ENCODE data around the gene GALNT8.
"Not testable (repeated sequence)": the region's sequence is repeated elsewhere in the genome, so short reads cannot be mapped to it uniquely, and the experiment has no call there.

GALNT8 gene

GRCh38 chr12:4744709-4745108 lies 24.5 kb downstream of the GALNT8 start:
- DNase-seq (ENCODE audit: low read depth in 1 of 2, low spot score in 1 of 2) = no peak

DNA sequence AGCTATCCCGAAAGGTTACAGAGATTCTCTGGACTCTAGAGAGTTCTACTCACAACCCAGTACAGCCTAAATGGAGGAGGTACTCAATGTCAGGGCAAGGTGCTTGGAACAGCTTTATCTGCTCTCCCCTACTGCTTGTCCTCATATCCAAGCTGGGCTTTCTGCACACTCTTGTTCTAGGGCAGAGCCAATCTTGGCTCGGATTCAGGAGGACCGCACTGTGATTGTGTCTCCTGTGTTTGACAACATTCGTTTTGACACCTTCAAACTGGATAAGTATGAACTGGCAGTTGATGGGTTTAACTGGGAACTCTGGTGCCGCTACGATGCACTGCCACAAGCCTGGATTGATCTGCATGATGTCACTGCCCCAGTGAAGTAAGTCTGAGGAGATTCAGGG lies 25.0 kb downstream of the GALNT8 start:
- DNase-seq (ENCODE audit: low read depth in 1 of 2, low spot score in 1 of 2) = no peak

DNA sequence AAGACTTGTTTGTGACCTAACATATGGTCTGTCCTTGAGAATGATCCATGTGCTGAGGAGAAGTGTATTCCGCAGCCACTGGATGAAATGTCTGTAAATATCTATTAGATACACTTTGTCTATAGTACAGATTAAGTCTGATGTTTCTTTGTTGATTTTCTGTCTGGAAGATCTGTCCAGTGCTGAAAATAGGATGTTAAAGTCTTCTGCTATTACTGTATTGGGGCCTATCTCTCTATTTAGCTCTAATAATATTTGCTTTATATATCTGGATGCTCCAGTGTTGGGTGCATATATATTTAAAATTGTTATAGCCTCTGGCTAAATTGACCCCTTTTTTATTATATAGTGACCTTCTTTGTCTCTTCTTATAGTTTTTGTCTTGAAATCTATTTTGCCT lies 31.5 kb downstream of the GALNT8 start:
- DNase-seq (ENCODE audit: low read depth in 1 of 2, low spot score in 1 of 2) = not testable (repeated sequence)

DNA sequence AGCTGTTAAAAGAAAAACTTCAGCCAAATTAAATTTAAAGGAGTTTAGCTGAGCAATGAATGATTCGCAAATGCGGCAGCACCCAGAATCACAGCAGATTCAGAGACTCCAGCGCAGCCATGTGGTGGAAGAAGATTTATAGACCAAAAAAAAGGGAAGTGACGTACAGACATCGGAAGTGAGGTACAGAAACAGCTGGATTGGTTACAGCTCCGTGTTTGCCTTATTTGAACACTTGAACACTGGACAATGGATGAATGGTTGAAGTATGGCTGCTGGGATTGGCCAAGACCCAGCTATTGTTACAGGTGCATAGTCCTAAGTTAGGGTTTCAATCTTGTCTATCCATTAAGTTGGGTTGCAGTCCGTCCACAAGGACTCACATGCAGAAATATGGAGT lies 42.6 kb downstream of the GALNT8 start:
- DNase-seq (ENCODE audit: low read depth in 1 of 2, low spot score in 1 of 2) = no peak

GRCh38 chr12:4763549-4763948 lies 43.3 kb downstream of the GALNT8 start:
- no peak for DNase-seq (ENCODE audit: low read depth in 1 of 2, low spot score in 1 of 2)

- DNase-seq (ENCODE audit: low read depth in 1 of 2, low spot score in 1 of 2) = no peak
Observed at GRCh38 chr12:4766445-4766844, 46.2 kb downstream of the GALNT8 start.

DNA sequence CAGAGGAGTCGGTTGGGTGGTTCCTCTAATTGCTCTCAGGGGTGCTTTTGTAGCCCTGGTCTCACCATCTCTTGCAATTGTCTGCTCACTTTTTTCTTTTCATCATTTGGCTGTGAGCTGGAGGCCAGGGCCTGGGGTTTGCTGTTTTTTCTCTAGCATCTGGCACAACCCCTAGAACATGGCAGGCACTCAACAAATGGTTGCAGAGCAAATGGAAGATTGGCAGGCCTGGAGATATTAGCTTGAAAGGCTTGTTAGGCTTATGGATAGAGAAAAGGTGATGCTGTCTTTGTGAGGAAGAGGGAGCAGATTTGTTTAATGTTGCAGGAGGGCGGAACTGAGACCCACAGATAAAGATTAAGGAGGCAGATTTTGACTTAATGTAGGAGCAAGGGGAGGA lies 47.0 kb downstream of the GALNT8 start:
- no peak for DNase-seq (ENCODE audit: low read depth in 1 of 2, low spot score in 1 of 2)

DNA sequence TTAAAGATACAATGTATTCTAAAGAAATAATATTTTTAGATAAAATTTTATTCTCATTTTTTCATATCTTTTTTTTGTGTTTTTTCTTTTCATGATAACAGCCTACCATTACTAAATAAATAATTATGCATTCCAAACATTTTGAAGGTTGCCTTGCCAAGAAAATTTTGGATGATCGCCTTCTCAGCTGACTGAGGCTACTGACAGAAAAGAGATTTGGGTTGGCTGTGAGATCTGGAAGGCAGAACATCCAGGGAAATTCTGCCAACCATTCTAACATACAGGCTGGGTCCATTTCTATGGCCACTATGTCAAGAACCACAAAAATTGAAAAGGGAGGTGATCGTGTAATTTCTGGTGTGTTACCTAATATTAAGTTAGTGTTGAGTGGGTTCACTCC lies 48.1 kb downstream of the GALNT8 start:
- no peak for DNase-seq (ENCODE audit: low read depth in 1 of 2, low spot score in 1 of 2)

DNA sequence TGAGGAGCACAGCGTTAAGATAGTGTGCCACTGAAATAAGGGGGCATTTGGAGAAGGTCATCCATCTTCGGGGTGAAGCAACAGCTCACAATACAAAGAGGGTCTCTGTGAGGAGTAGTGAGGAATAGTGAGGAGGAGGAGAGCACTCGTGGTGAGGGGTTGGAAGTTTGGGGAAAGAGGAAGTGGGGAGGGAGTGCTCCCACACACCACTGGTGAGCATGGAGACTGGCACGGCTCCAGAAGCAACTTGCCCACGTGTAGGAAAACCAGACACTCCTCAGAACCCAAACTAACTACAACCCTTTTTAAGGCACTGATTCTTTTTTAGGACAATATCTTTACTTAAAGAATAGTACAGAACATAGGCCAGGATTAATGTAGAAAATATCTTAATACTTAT lies 48.9 kb downstream of the GALNT8 start:
- no peak for DNase-seq (ENCODE audit: low read depth in 1 of 2, low spot score in 1 of 2)

GRCh38 chr12:4771172-4771959 lies 51.2 kb downstream of the GALNT8 start:
- no peak for DNase-seq (ENCODE audit: low read depth in 1 of 2, low spot score in 1 of 2)

DNA sequence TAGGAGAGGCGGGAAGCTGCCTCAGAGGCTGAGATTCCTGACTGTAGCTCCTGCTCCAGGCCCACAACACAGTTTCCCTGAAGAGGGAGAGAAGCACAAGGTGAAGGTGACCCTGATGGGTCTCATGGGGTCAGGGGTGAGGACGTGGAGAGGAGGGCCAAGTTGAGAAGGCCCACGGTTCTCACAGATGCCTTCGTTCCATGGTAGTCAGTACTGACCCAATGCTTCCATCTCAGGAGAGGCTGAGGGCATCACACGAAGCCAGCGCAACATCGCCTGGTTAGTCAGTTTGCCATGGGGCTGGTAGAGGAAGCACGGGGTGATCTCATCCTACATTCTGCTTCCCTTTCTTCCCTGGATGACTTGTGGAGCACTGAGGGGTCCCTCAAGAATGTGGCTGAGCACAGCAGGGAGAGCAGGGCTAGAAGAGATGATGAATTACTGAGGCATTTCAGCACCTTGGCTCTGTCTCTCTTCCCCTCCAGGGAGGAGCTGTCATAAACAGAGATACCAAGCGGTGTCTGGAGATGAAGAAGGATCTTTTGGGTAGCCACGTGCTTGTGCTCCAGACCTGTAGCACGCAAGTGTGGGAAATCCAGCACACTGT lies 51.9 kb downstream of the GALNT8 start:
- DNase-seq (ENCODE audit: low read depth in 1 of 2, low spot score in 1 of 2) = no peak

DNA sequence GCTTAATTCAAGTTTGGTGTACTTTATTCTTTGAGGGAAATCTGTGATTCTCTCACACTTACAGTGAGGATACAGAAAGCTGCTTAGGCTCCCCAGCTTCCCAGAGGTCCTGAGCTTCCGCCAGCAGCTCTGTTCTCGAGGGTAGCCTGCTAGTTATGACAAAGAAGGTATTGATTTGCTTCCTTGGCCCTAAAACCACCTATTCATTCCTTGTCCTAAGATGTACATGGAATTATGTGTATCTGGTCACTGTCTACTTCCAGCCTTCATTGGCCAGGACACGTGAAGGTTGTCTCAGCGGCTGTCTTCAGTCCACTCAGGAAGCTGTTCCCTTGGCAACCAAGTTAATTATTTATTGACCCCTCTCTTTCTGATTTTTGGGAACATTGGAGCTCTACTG lies 55.7 kb downstream of the GALNT8 start:
- DNase-seq (ENCODE audit: low read depth in 1 of 2, low spot score in 1 of 2) = no peak

- no peak for DNase-seq (ENCODE audit: low read depth in 1 of 2, low spot score in 1 of 2)
Observed at GRCh38 chr12:4779749-4780148, 59.5 kb downstream of the GALNT8 start.

- no peak for DNase-seq (ENCODE audit: low read depth in 1 of 2, low spot score in 1 of 2)
Observed at GRCh38 chr12:4780641-4781611, 60.7 kb downstream of the GALNT8 start.

GRCh38 chr12:4784404-4785054 lies 64.3 kb downstream of the GALNT8 start:
- DNase-seq (ENCODE audit: low read depth in 1 of 2, low spot score in 1 of 2) = no peak

- DNase-seq (ENCODE audit: low read depth in 1 of 2, low spot score in 1 of 2) = no peak
Observed at GRCh38 chr12:4786795-4787194, 66.6 kb downstream of the GALNT8 start.

GRCh38 chr12:4787965-4788364 lies 67.8 kb downstream of the GALNT8 start:
- no peak for DNase-seq (ENCODE audit: low read depth in 1 of 2, low spot score in 1 of 2)

- no peak for DNase-seq (ENCODE audit: low read depth in 1 of 2, low spot score in 1 of 2)
Observed at GRCh38 chr12:4789776-4790175, 69.6 kb downstream of the GALNT8 start.

GRCh38 chr12:4791497-4791896 lies 71.3 kb downstream of the GALNT8 start:
- no peak for DNase-seq (ENCODE audit: low read depth in 1 of 2, low spot score in 1 of 2)

DNA sequence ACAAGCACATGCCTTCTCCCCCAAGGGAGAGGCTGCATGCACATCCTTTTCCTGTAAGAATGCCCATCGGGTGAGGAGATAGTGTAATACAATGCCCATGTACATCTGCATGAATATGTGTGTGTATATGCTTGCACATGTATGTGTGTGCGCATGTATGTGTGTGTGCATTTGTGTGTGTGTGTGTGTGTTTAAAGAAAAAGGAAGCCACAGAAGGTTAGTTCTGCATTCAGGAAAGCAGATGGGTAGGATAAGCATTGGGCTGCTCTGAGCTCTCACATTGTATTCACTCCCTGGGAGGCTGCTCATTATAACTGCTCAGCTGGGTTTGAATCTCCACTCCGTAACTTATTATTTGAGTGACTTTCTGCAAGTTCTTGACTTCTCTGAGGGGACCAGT lies 74.3 kb downstream of the GALNT8 start:
- no peak for DNase-seq (ENCODE audit: low read depth in 1 of 2, low spot score in 1 of 2)

- no peak for DNase-seq (ENCODE audit: low read depth in 1 of 2, low spot score in 1 of 2)
Observed at GRCh38 chr12:4796216-4796615, 76.0 kb downstream of the GALNT8 start.

All from stimulated activated CD4-positive, alpha-beta T cell treated with anti-CD3 and anti-CD28 coated beads, Interleukin-15, amount 100 ng/mL, for 1 hour (primary cell).